CD4-positive, alpha-beta memory T cell (primary cell): Measurements from ENCODE around the gene ZNF107. TPM values are rescaled to one million over a fixed set of nuclear protein-coding genes. Genes with fewer than 3 reads are reported as not detected.
"Not testable (repeated sequence)": the region's sequence is repeated elsewhere in the genome, so short reads cannot be mapped to it uniquely, and the experiment has no call there.

Experiments used
- CTCF ChIA-PET: fragments of 350-600 bp; sonication (Branson Sonifier 250); formaldehyde crosslinking; loops from one replicate; lab custom pipeline; 2021; ENCODE audit warnings: inconsistent platforms; ENCODE audit not compliant: partially characterized antibody; lab: Charles Lee
- POLR2A ChIA-PET: fragments of 350-600 bp; sonication (Branson Sonifier 250); formaldehyde crosslinking; loops from one replicate; lab custom pipeline; 2021; ENCODE audit not compliant: partially characterized antibody; lab: Charles Lee
- DNase-seq, 5 donors: peaks; one replicate each; pipeline versions ENCODE4 v3.0.0 to v3.0.0-alpha.2; 2020 to 2022; ENCODE audit warnings: mixed read lengths in 1 of 5
- H3K27ac ChIP-seq: one replicate; pipeline ENCODE4 v1.7.0; 2013; ENCODE audit warnings: low read depth, low read length
- H3K27me3 ChIP-seq: 2 replicates; pipeline ENCODE4 v1.7.0; 2013; ENCODE audit warnings: mild to moderate bottlenecking, low read length, moderate library complexity; ENCODE audit not compliant: insufficient read depth
- H3K36me3 ChIP-seq: 2 replicates; pipeline ENCODE4 v1.7.0; 2013; ENCODE audit warnings: mild to moderate bottlenecking, low read length, moderate library complexity; ENCODE audit not compliant: insufficient read depth
- H3K4me1 ChIP-seq: 2 replicates; pipeline ENCODE4 v1.7.0; 2013; ENCODE audit warnings: mild to moderate bottlenecking, low read length, moderate library complexity; ENCODE audit not compliant: insufficient read depth
- H3K4me3 ChIP-seq, 2 donors: one replicate each; pipeline ENCODE4 v1.7.0; 2013; ENCODE audit warnings: low read length in 2 of 2, mild to moderate bottlenecking in 1 of 2
- H3K9me3 ChIP-seq, 2 donors: one replicate each; pipeline ENCODE4 v1.7.0; 2013; ENCODE audit warnings: low read length in 2 of 2, control low read depth in 1 of 2; ENCODE audit not compliant: control insufficient read depth in 1 of 2
- H3K27ac Mint-ChIP-seq, 7 donors: one replicate each; pipeline ENCODE4 v1.8.0; 2020 to 2021; ENCODE audit warnings: mixed read lengths in 7 of 7, mild to moderate bottlenecking in 6 of 7, inconsistent platforms in 3 of 7, moderate library complexity in 3 of 7
- H3K27me3 Mint-ChIP-seq, 2 donors: one replicate each; pipeline ENCODE4 v1.8.0; 2020 to 2021; ENCODE audit warnings: mixed read lengths in 2 of 2
- H3K36me3 Mint-ChIP-seq, 2 donors: one replicate each; pipeline ENCODE4 v1.8.0; 2020 to 2021; ENCODE audit warnings: mixed read lengths in 2 of 2, inconsistent platforms in 1 of 2, mild to moderate bottlenecking in 1 of 2
- H3K4me1 Mint-ChIP-seq, 4 donors: one replicate each; pipeline ENCODE4 v1.8.0; 2020 to 2021; ENCODE audit warnings: mixed read lengths in 4 of 4, mild to moderate bottlenecking in 1 of 4
- H3K4me3 Mint-ChIP-seq, 8 donors: one replicate each; pipeline ENCODE4 v1.8.0; 2020 to 2021; ENCODE audit warnings: mixed read lengths in 8 of 8, mild to moderate bottlenecking in 7 of 8, moderate library complexity in 6 of 8, inconsistent platforms in 3 of 8
- H3K9me3 Mint-ChIP-seq, 8 donors: one replicate each; pipeline ENCODE4 v1.8.0; 2020 to 2021; ENCODE audit warnings: mixed read lengths in 8 of 8, mild to moderate bottlenecking in 5 of 8, inconsistent platforms in 3 of 8, moderate library complexity in 1 of 8
- intact Hi-C: fragments of 100-400 bp; cut with micrococcal nuclease; formaldehyde crosslinking; loops from one replicate; pipeline ENCODE4 v1.15.1; 2023
- polyA plus RNA-seq, 2 donors: library from polyadenylated mRNA; unstranded; fragments of 300-500 nt; fragmentation: Illumina TruSeq; gene quantifications; one replicate each; pipeline ENCODE4 v1.2.3, GENCODE V29; 2021
- total RNA-seq, 2 experiments: library from RNA; stranded (reverse); gene quantifications; one replicate each; pipeline ENCODE4 v1.2.3, GENCODE V29; 2021

ZNF107 gene
- total and polyA plus RNA-seq, 4 experiments from 2014 or later = 4.0 to 30.9 (median 20.2) TPM

DNA sequence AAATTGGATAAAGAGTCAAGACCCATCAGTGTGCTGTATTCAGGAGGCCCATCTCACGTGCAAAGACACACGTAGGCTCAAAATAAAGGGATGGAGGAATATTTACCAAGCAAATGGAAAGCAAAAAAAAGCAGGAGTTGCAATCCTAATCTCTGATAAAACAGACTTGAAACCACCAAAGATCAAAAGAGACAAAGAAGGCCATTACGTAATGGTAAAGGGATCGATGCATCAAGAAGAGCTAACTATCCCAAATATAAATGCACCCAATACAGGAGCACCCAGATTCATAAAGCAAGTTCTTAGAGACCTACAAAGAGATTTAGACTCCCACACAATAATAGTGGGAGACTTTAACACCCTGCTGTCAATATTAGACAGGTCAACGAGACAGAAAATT lies 3.8 kb upstream of the ZNF107 start:
- Mint-ChIP-seq H3K9me3 (peaks cover 2 to 11% (median 6%) of the 10 kb centered on the region in 8 donors), H3K4me1 (peaks cover 18 to 49% (median 34%) of the 10 kb centered on the region in 4 donors), H3K4me3 (peak overlapping the region in 5 of 8 donors; percentile 7 to 69 (median 37)), H3K27ac (peak overlapping the region in 1 of 7 donors; percentile 69), H3K36me3 (peaks cover 7 to 14% of the 10 kb centered on the region in 2 donors)
- POLR2A ChIA-PET, CTCF ChIA-PET, H3K27me3 ChIP-seq, H3K9me3 ChIP-seq, H3K27ac ChIP-seq, H3K4me3 ChIP-seq, H3K27me3 Mint-ChIP-seq, H3K36me3 ChIP-seq, DNase-seq: not testable (repeated sequence)
- peaks cover 16% of the 10 kb centered on the region for H3K4me1 ChIP-seq
- intact Hi-C loops = loop anchor here (10.0 kb wide), 2 partner anchors 343 to 713 kb away; partner anchors contain the start of genes ERV3-1 and ZNF92

DNA sequence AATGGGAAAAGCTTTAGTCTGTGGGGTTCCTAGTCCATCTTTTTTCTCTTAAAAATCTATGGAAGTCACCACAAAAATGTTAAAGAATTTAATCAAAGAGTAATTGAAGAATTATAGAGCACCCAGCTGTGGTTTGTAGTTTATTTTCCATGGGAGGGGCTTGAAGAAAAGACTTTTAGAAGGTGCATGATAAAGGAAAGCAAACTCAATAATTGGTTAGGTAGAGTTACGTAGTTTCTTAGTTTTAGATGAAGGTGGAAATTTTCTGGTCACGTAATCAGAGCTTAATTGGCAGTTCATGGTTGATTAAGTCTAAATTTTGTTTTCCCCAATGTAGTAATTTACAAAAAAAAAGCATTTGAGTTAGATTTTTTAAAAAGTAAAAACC lies 724 bp downstream of the ZNF107 start:
- no peaks in the 10 kb centered on the region for H3K27me3 Mint-ChIP-seq
- H3K36me3 ChIP-seq = no peaks in the 10 kb centered on the region
- peak in 1 of 5 donors; percentile 47 for DNase-seq
- H3K4me1 Mint-ChIP-seq = peaks cover 46 to 80% (median 61%) of the 10 kb centered on the region in 4 donors
- peak overlapping the region; percentile 97 to 98 (median 97) for H3K4me3 Mint-ChIP-seq
- ChIA-PET POLR2A (interaction anchor here (1.3 to 3.8 kb wide), 12 partner anchors 8 to 741 kb away, joined by 3 to 32 read pairs (median 8); partner anchors contain the start of genes ERV3-1, ZNF138, ZNF273 and ZNF680), CTCF (interaction anchor here (1.1 to 1.3 kb wide), 2 partner anchors 222 to 766 kb away, joined by 3 to 4 read pairs; no protein-coding TSS in a partner anchor)
- H3K36me3 Mint-ChIP-seq = peaks cover 33 to 39% of the 10 kb centered on the region in 2 donors
- H3K27ac ChIP-seq = peak overlapping the region; percentile 92
- intact Hi-C loops = loop anchor here (1.0 to 10.0 kb wide), 9 partner anchors 103 to 1411 kb away; partner anchors contain the start of genes ASL, ERV3-1, ZNF138 and ZNF273
- peak overlapping the region; percentile 97 to 99 (median 98) for H3K27ac Mint-ChIP-seq
- H3K9me3 Mint-ChIP-seq = peaks cover 0 to 8% (median 0%) of the 10 kb centered on the region in 8 donors
- peak overlapping the region; percentile 85 to 90 for H3K4me3 ChIP-seq
- H3K9me3 ChIP-seq = no peaks in the 10 kb centered on the region
- H3K4me1 ChIP-seq = peaks cover 42% of the 10 kb centered on the region
- H3K27me3 ChIP-seq = no peaks in the 10 kb centered on the region

DNA sequence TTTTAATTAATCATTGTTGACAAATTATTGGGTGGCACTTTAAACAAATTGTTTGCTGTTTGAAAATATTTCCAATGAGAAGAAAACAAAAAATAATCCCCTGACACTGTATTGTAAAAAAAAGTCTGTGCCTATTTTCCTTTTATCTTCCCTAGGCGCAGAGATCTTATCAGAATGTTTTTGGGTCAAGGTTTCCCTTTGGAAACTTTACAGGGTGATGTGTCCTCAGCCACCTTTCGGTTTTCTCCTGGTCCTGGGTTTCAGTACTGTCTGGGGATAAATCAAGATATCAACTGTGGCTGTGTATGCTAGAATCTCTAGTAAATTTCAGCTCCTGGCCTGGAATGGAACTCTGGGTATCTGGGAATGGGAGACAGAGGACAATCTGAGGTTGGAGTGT lies 1.4 kb downstream of the ZNF107 start:
- no peaks in the 10 kb centered on the region for H3K9me3 ChIP-seq
- H3K4me3 ChIP-seq = peak overlapping the region in 1 of 2 donors; percentile 90
- peak overlapping the region; percentile 97 to 99 (median 98) for H3K27ac Mint-ChIP-seq
- intact Hi-C loops = loop anchor here (5.0 to 10.0 kb wide), 3 partner anchors 337 to 1410 kb away; partner anchors contain the start of genes ASL, ERV3-1 and ZNF92
- H3K27me3 ChIP-seq = no peaks in the 10 kb centered on the region
- peaks cover 46 to 80% (median 61%) of the 10 kb centered on the region in 4 donors for H3K4me1 Mint-ChIP-seq
- peak overlapping the region; percentile 97 to 98 (median 97) for H3K4me3 Mint-ChIP-seq
- no peaks in the 10 kb centered on the region for H3K27me3 Mint-ChIP-seq
- ChIA-PET POLR2A (interaction anchor here (0.7 to 3.8 kb wide), 5 partner anchors 15 to 360 kb away, joined by 3 to 32 read pairs (median 4); partner anchors contain the start of genes ZNF138, ZNF680 and ZNF736), CTCF (no interaction called here)
- DNase-seq = no peak
- H3K4me1 ChIP-seq = peaks cover 42% of the 10 kb centered on the region
- no peaks in the 10 kb centered on the region for H3K36me3 ChIP-seq
- H3K9me3 Mint-ChIP-seq = peaks cover 0 to 8% (median 2%) of the 10 kb centered on the region in 8 donors
- H3K36me3 Mint-ChIP-seq = peaks cover 37 to 42% of the 10 kb centered on the region in 2 donors
- H3K27ac ChIP-seq = peak overlapping the region; percentile 92

DNA sequence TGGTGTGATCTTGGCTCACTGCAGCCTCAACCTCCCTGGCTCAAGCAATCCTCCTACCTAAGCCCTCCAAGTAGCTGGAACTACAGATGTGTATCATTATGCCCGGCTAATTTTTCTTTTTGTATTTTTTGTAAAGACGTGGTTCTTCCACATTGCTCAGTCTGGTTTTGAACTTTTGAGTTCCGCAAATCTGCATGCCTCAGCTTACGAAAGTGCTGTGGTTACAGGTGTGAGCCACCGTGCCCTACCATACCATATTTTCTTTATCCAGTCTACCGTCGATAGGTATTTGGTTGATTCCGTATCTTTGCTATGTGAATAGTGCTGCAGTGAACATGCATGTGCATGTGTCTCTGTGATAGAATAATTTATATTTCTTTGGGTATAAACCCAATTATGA lies 6.5 kb downstream of the ZNF107 start:
- Mint-ChIP-seq H3K4me3 (peak overlapping the region in 4 of 8 donors; percentile 25 to 44 (median 36)), H3K36me3 (peaks cover 44 to 49% of the 10 kb centered on the region in 2 donors), H3K9me3 (peaks cover 0 to 9% (median 0%) of the 10 kb centered on the region in 8 donors), H3K27me3 (no peaks in the 10 kb centered on the region), H3K27ac (peak overlapping the region in 3 of 7 donors; percentile 5 to 44 (median 41)), H3K4me1 (peaks cover 64 to 88% (median 76%) of the 10 kb centered on the region in 4 donors)
- POLR2A ChIA-PET = no interaction called here
- no peaks in the 10 kb centered on the region for H3K27me3 ChIP-seq
- CTCF ChIA-PET = interaction anchor here (1.0 kb wide), 1 partner anchor 15 kb away, joined by 3 read pairs; no protein-coding TSS in a partner anchor
- H3K27ac ChIP-seq = no peak overlapping the region
- H3K4me1 ChIP-seq = peaks cover 57% of the 10 kb centered on the region
- no peaks in the 10 kb centered on the region for H3K9me3 ChIP-seq
- no peak overlapping the region for H3K4me3 ChIP-seq
- no peak for DNase-seq
- intact Hi-C loops = no loop called here
- H3K36me3 ChIP-seq = no peaks in the 10 kb centered on the region

DNA sequence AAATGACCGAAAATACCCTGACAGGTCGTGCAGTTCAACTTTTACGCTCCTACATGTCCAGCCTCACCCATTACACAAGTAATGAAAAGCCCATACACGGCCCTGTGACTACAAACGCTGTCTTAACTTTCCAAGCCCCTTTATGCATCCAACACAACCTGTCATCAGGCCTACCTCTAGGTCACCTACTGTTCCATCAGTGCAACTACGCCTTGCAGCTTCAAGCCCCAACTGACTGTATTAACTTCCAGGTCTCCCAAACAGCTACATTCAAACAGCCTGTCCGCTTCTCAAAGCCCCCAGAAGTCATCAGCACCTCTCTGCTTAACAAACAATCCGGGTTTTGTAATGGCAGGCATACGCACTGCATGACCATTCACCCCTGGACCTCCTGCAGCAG lies 19.2 kb downstream of the ZNF107 start:
- Histone ChIP-seq H3K36me3 (peaks cover 51% of the 10 kb centered on the region), H3K27me3 (no peaks in the 10 kb centered on the region), H3K9me3 (no peaks in the 10 kb centered on the region), H3K4me3 (no peak overlapping the region), H3K4me1 (peaks cover 41% of the 10 kb centered on the region), H3K27ac (no peak overlapping the region)
- peaks cover 14 to 40% (median 28%) of the 10 kb centered on the region in 4 donors for H3K4me1 Mint-ChIP-seq
- peaks cover 17 to 18% of the 10 kb centered on the region in 2 donors for H3K36me3 Mint-ChIP-seq
- ChIA-PET POLR2A (no interaction called here), CTCF (interaction anchor here (1.4 kb wide), 1 partner anchor 122 kb away, joined by 3 read pairs; the partner anchor contains the start of gene ZNF680)
- DNase-seq = no peak
- H3K27me3 Mint-ChIP-seq = no peaks in the 10 kb centered on the region
- H3K9me3 Mint-ChIP-seq = peaks cover 0 to 30% (median 10%) of the 10 kb centered on the region in 8 donors
- peak overlapping the region in 3 of 7 donors; percentile 12 to 77 (median 43) for H3K27ac Mint-ChIP-seq
- intact Hi-C loops = no loop called here
- peak overlapping the region in 2 of 8 donors; percentile 14 to 29 for H3K4me3 Mint-ChIP-seq

DNA sequence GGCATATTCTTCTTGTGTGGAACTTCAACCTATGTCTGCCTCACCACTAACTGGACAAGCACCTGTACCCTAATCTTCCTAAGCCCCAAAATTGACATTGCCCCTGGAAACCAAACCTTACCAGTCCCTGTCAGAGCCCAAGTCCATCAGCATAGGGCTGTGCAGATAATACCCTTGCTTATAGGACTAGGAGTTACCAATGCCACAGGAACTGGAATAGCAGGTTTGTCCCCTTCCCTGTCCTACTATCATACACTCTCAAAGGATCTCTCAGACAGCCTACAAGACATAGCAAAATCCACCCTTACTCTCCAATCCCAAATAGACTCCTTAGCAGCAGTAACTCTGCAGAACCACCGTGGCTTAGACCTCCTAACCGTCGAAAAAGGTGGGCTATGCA lies 19.8 kb downstream of the ZNF107 start:
- intact Hi-C loops = no loop called here
- Histone ChIP-seq H3K27ac (no peak overlapping the region), H3K9me3 (no peaks in the 10 kb centered on the region), H3K27me3 (no peaks in the 10 kb centered on the region), H3K36me3 (peaks cover 48% of the 10 kb centered on the region), H3K4me1 (peaks cover 41% of the 10 kb centered on the region), H3K4me3 (no peak overlapping the region)
- Mint-ChIP-seq H3K27me3 (no peaks in the 10 kb centered on the region), H3K4me1 (peaks cover 14 to 40% (median 28%) of the 10 kb centered on the region in 4 donors), H3K9me3 (peaks cover 0 to 30% (median 10%) of the 10 kb centered on the region in 8 donors), H3K4me3 (peak overlapping the region in 4 of 8 donors; percentile 3 to 15 (median 12)), H3K36me3 (peaks cover 13% of the 10 kb centered on the region in 2 donors), H3K27ac (peak overlapping the region in 6 of 7 donors; percentile 6 to 77 (median 34))
- DNase-seq = no peak
- POLR2A ChIA-PET = no interaction called here
- CTCF ChIA-PET = interaction anchor here (1.4 kb wide), 1 partner anchor 123 kb away, joined by 3 read pairs; the partner anchor contains the start of gene ZNF680
